HUES6 (cell line): ENCODE data around the gene AFF3.

Source experiments
- H3K27ac ChIP-seq: 2 replicates; pipeline ENCODE4 v1.7.0; 2013; ENCODE audit warnings: low read depth, mild to moderate bottlenecking, low read length, inconsistent platforms
- H3K27me3 ChIP-seq: 2 replicates; pipeline ENCODE4 v1.6.1; 2013; ENCODE audit warnings: low read length; ENCODE audit not compliant: control insufficient read depth, insufficient read depth
- H3K36me3 ChIP-seq: 2 replicates; pipeline ENCODE4 v1.6.1; 2013; ENCODE audit warnings: low read length; ENCODE audit not compliant: control insufficient read depth, insufficient read depth
- H3K4me1 ChIP-seq: 2 replicates; pipeline ENCODE4 v1.6.1; 2013; ENCODE audit warnings: low read length; ENCODE audit not compliant: control insufficient read depth, insufficient read depth
- H3K4me3 ChIP-seq: 2 replicates; pipeline ENCODE4 v1.5.1; 2013; ENCODE audit warnings: low read depth, low read length
- H3K9ac ChIP-seq: one replicate; pipeline ENCODE4 v1.6.1; 2013; ENCODE audit warnings: mild to moderate bottlenecking, low read length
- H3K9me3 ChIP-seq: 2 replicates; pipeline ENCODE4 v1.6.1; 2013; ENCODE audit warnings: low read depth, low read length; ENCODE audit not compliant: control insufficient read depth, insufficient read depth

Gene AFF3

DNA sequence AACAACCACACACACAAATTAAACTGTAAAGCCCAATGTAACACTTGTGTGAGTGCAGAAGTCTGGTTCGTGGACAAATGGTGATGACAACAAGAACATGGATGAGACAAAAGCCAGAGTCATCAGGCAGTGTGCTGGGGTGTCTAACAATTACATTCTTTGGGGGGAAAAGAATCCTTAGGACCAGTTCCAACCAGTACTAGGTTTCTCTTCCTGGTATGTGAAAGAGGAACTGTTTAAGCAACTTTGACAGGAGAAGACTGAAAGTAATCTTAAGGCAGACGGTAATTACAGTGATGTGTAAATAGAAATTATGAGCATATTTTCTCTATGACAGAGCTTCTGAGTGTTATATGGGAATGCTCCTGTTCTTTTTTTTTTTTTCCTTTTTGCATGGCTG, 133.4 kb downstream of the AFF3 start:
- H3K4me3 ChIP-seq = no peak overlapping the region
- H3K27me3 ChIP-seq = no peaks in the 10 kb centered on the region
- no peaks in the 10 kb centered on the region for H3K4me1 ChIP-seq
- H3K27ac ChIP-seq = no peak overlapping the region
- no peaks in the 10 kb centered on the region for H3K9me3 ChIP-seq
- no peaks in the 10 kb centered on the region for H3K36me3 ChIP-seq
- H3K9ac ChIP-seq = no peak overlapping the region

DNA sequence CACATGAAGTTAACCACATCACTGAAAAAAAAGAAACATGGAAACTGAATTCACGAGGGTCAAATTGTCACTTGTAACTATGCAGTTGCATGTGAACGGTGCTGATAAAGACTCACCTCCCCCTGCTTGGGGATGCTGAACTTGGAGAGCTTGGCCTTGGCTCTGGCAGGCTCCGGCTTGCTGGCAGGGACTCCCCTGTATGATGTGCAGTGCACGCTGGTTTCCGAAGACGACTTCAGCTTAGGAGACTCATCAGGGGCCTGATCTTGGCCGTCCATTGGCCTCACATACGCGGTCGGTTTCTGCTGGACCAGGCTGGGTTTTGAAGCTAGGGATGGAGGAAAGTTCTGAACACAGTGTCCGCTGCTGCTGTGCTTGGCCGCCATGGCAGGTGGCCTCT, 135.9 kb downstream of the AFF3 start:
- no peak overlapping the region for H3K27ac ChIP-seq
- H3K9me3 ChIP-seq = no peaks in the 10 kb centered on the region
- H3K4me3 ChIP-seq = no peak overlapping the region
- H3K4me1 ChIP-seq = no peaks in the 10 kb centered on the region
- H3K9ac ChIP-seq = no peak overlapping the region
- H3K27me3 ChIP-seq = no peaks in the 10 kb centered on the region
- H3K36me3 ChIP-seq = no peaks in the 10 kb centered on the region

DNA sequence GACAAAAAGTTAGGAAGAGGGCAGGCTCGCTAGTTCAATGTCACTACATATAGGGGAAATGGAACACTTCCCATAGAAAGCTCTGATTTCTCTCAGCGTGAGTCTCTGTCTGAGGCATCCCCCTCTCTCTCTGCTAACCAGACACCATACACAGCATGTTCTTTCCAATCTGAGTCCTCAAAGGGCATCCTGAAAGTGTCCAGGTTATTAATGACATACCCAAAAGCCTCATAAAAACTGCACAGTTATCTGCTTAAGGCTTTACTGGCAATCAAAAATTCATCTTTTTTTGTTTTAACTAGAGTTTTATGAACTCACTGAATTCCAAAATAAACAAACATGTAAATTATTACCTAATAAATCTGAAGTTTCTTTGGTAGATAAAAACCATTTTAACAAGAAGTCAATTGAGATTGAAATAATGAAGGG, 137.4 kb downstream of the AFF3 start:
- Histone ChIP-seq H3K9ac (no peak overlapping the region), H3K36me3 (no peaks in the 10 kb centered on the region), H3K27ac (no peak overlapping the region), H3K4me3 (no peak overlapping the region), H3K4me1 (no peaks in the 10 kb centered on the region), H3K9me3 (no peaks in the 10 kb centered on the region), H3K27me3 (no peaks in the 10 kb centered on the region)

DNA sequence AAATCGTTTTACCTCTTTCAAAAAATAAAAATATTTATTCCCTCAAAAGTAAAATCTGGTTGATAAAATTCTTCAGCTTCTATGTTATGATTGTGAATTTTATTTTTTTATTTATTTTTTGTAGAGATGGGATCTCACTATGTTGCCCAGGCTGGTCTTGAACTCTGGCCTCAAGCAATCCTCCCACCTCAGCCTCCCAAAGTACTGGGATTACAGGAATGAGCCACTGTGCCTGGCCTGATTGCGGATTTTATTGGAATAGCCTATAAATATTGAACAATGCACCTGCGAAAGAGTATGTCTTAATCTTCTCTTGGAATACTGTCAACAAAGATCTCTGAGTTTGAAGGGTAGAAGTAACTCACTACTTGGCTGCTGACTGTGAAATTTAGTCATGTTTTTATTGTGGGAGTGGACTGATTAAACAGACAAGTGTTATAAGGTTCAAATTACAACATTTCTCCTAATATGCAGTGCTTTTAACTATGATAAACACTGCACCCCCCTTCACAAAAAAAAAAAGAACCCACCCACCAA, 138.0 kb downstream of the AFF3 start:
- no peak overlapping the region for H3K9ac ChIP-seq
- no peaks in the 10 kb centered on the region for H3K9me3 ChIP-seq
- H3K36me3 ChIP-seq = no peaks in the 10 kb centered on the region
- H3K4me3 ChIP-seq = no peak overlapping the region
- no peak overlapping the region for H3K27ac ChIP-seq
- no peaks in the 10 kb centered on the region for H3K27me3 ChIP-seq
- no peaks in the 10 kb centered on the region for H3K4me1 ChIP-seq

- no peaks in the 10 kb centered on the region for H3K36me3 ChIP-seq
- no peaks in the 10 kb centered on the region for H3K9me3 ChIP-seq
- H3K27me3 ChIP-seq = no peaks in the 10 kb centered on the region
- H3K9ac ChIP-seq = no peak overlapping the region
- no peak overlapping the region for H3K27ac ChIP-seq
- H3K4me3 ChIP-seq = no peak overlapping the region
- no peaks in the 10 kb centered on the region for H3K4me1 ChIP-seq
Measured at GRCh38 chr2:100002059-100002458, 140.3 kb downstream of the AFF3 start.

GRCh38 chr2:100000915-100001707, 141.3 kb downstream of the AFF3 start:
- Histone ChIP-seq H3K4me3 (no peak overlapping the region), H3K27ac (no peak overlapping the region), H3K36me3 (no peaks in the 10 kb centered on the region), H3K27me3 (no peaks in the 10 kb centered on the region), H3K4me1 (no peaks in the 10 kb centered on the region), H3K9ac (no peak overlapping the region), H3K9me3 (no peaks in the 10 kb centered on the region)

GRCh38 chr2:99998651-99999320, 143.6 kb downstream of the AFF3 start:
- H3K9ac ChIP-seq = no peak overlapping the region
- H3K27me3 ChIP-seq = no peaks in the 10 kb centered on the region
- H3K27ac ChIP-seq = no peak overlapping the region
- no peak overlapping the region for H3K4me3 ChIP-seq
- no peaks in the 10 kb centered on the region for H3K4me1 ChIP-seq
- H3K36me3 ChIP-seq = no peaks in the 10 kb centered on the region
- no peaks in the 10 kb centered on the region for H3K9me3 ChIP-seq

DNA sequence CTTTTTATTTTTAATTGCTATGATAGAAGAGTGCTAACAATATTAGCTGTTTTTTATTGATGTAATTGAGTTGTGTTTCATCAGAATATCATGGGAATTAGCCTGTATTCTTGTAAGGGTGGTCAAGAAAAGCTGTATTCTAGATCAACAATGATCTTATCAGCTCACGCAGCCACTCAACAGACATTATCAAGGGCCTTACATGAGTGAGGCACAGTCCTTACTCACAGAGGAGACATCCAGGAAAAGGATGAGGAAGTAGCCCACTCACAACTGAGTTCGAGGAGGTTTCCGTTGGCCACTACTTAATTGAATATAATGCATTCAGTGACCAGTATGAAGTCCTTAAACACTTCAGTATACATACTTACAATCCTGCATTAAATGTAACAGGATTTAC, 152.5 kb downstream of the AFF3 start:
- no peaks in the 10 kb centered on the region for H3K27me3 ChIP-seq
- no peak overlapping the region for H3K27ac ChIP-seq
- no peaks in the 10 kb centered on the region for H3K36me3 ChIP-seq
- no peaks in the 10 kb centered on the region for H3K4me1 ChIP-seq
- no peaks in the 10 kb centered on the region for H3K9me3 ChIP-seq
- no peak overlapping the region for H3K4me3 ChIP-seq
- H3K9ac ChIP-seq = no peak overlapping the region

GRCh38 chr2:99988599-99988998, 153.8 kb downstream of the AFF3 start:
- Histone ChIP-seq H3K4me3 (no peak overlapping the region), H3K27ac (no peak overlapping the region), H3K36me3 (no peaks in the 10 kb centered on the region), H3K9ac (no peak overlapping the region), H3K27me3 (no peaks in the 10 kb centered on the region), H3K4me1 (no peaks in the 10 kb centered on the region), H3K9me3 (no peaks in the 10 kb centered on the region)

GRCh38 chr2:99987160-99987559, 155.2 kb downstream of the AFF3 start:
- Histone ChIP-seq H3K4me1 (no peaks in the 10 kb centered on the region), H3K9me3 (no peaks in the 10 kb centered on the region), H3K4me3 (no peak overlapping the region), H3K36me3 (no peaks in the 10 kb centered on the region), H3K27ac (no peak overlapping the region), H3K27me3 (no peaks in the 10 kb centered on the region), H3K9ac (no peak overlapping the region)

GRCh38 chr2:99984799-99985515, 157.4 kb downstream of the AFF3 start:
- no peaks in the 10 kb centered on the region for H3K4me1 ChIP-seq
- no peak overlapping the region for H3K9ac ChIP-seq

More at GRCh38 chr2:99984799-99985515, 157.4 kb downstream of the AFF3 start:
- H3K27me3 ChIP-seq = no peaks in the 10 kb centered on the region
- no peak overlapping the region for H3K4me3 ChIP-seq
- no peak overlapping the region for H3K27ac ChIP-seq
- no peaks in the 10 kb centered on the region for H3K36me3 ChIP-seq
- H3K9me3 ChIP-seq = no peaks in the 10 kb centered on the region
